B cell (primary cell): Measurements from ENCODE around the gene NPSR1. TPM values are rescaled to one million over a fixed set of nuclear protein-coding genes. Genes with fewer than 3 reads are reported as not detected.

Source experiments
- ATAC-seq: fragments of 200-7000 bp; cut with Tn5 transposase; one replicate; pipeline ENCODE4 v1.10.0; 2021; ENCODE audit warnings: low read depth, mild to moderate bottlenecking, moderate number of reproducible peaks, moderate library complexity
- CTCF ChIA-PET: fragments of 350-600 bp; sonication (Branson Sonifier 250); formaldehyde crosslinking; loops from one replicate; lab custom pipeline; 2021; ENCODE audit warnings: antibody characterized with exemption, inconsistent platforms; lab: Charles Lee
- POLR2A ChIA-PET: fragments of 350-600 bp; sonication (Branson Sonifier 250); formaldehyde crosslinking; loops from one replicate; lab custom pipeline; 2021; ENCODE audit warnings: antibody characterized with exemption; lab: Charles Lee
- DNase-seq: peaks from one replicate; pipeline ENCODE4 v3.0.0; 2013
- H2AFZ ChIP-seq: 2 replicates; pipeline ENCODE4 v1.6.1; 2012; ENCODE audit warnings: mild to moderate bottlenecking, low read depth, low read length; ENCODE audit not compliant: insufficient read depth, poor library complexity, severe bottlenecking
- H3K27ac ChIP-seq, 2 donors: 1 replicate in 1 of 2; 2 replicates in 1 of 2; pipeline ENCODE4 v1.5.1; 2012 to 2013; ENCODE audit warnings: low read length in 2 of 2, mild to moderate bottlenecking in 2 of 2, moderate library complexity in 1 of 2
- H3K27me3 ChIP-seq, 4 experiments: fragments of 200-600 bp in 1 of 4; sonication (generic) in 1 of 4; replicated peaks in 1 of 4; 1 replicate in 2 of 4; 2 replicates in 2 of 4; pipeline versions ENCODE4 v1.6.1 to v1.7.0; 2013 to 2016; ENCODE audit warnings: low read length in 3 of 4, mild to moderate bottlenecking in 2 of 4, mixed read lengths in 1 of 4, moderate library complexity in 1 of 4; ENCODE audit not compliant: insufficient read depth in 4 of 4, control insufficient read depth in 3 of 4; ENCODE audit errors: control extremely low read depth in 1 of 4
- H3K36me3 ChIP-seq, 2 experiments: replicated peaks in 1 of 2; 1 replicate in 1 of 2; 2 replicates in 1 of 2; pipeline versions ENCODE4 v1.6.1 to v1.7.1; 2013; ENCODE audit warnings: low read length in 1 of 2; ENCODE audit not compliant: insufficient read depth in 2 of 2, control insufficient read depth in 1 of 2; ENCODE audit errors: control extremely low read depth in 1 of 2, extremely low read depth in 1 of 2
- H3K4me1 ChIP-seq, 2 donors: fragments of 200-600 bp in 1 of 2; sonication (generic) in 1 of 2; 1 replicate in 1 of 2; 2 replicates in 1 of 2; pipeline versions ENCODE4 v1.5.1 to v1.6.1; 2013 to 2017; ENCODE audit warnings: low read length in 2 of 2; ENCODE audit not compliant: control insufficient read depth in 2 of 2, insufficient read depth in 2 of 2
- H3K4me2 ChIP-seq: replicated peaks from 2 replicates; pipeline ENCODE3; 2012; ENCODE audit warnings: mild to moderate bottlenecking, low read depth, low read length; ENCODE audit not compliant: poor library complexity, severe bottlenecking
- H3K4me3 ChIP-seq, 5 experiments: fragments of 200-600 bp in 1 of 5; sonication (generic) in 1 of 5; 1 replicate in 3 of 5; 2 replicates in 2 of 5; pipeline versions ENCODE4 v1.5.1 to v1.7.0; 2011 to 2016; ENCODE audit warnings: low read length in 4 of 5, mild to moderate bottlenecking in 4 of 5, low read depth in 2 of 5, control low read depth in 1 of 5, moderate library complexity in 1 of 5; ENCODE audit not compliant: insufficient read depth in 1 of 5; ENCODE audit errors: control extremely low read depth in 1 of 5, extremely low read depth in 1 of 5
- H3K79me2 ChIP-seq: fragments of 200-600 bp; sonication (generic); one replicate; pipeline ENCODE4 v1.6.0; 2016; ENCODE audit warnings: low read length; ENCODE audit not compliant: control insufficient read depth, insufficient read depth
- H3K9ac ChIP-seq: fragments of 200-600 bp; sonication (generic); 2 replicates; pipeline ENCODE4 v1.6.1; 2017; ENCODE audit warnings: mild to moderate bottlenecking, low read length, moderate library complexity
- H3K9me3 ChIP-seq, 3 donors: one replicate each; pipeline versions ENCODE4 v1.6.1 to v1.7.1; 2013; ENCODE audit warnings: low read length in 2 of 3; ENCODE audit not compliant: control insufficient read depth in 2 of 3, insufficient read depth in 1 of 3; ENCODE audit errors: control extremely low read depth in 1 of 3
- H4K20me1 ChIP-seq: 2 replicates; pipeline ENCODE4 v1.6.0; 2012; ENCODE audit warnings: mild to moderate bottlenecking, low read length; ENCODE audit not compliant: insufficient read depth, control insufficient read depth, poor library complexity, severe bottlenecking
- H3K27ac Mint-ChIP-seq: one replicate; pipeline ENCODE4 v1.8.0; 2021; ENCODE audit warnings: mixed read lengths
- H3K27me3 Mint-ChIP-seq: one replicate; pipeline ENCODE4 v1.8.0; 2021; ENCODE audit warnings: mixed read lengths
- H3K4me1 Mint-ChIP-seq: one replicate; pipeline ENCODE4 v1.8.0; 2021; ENCODE audit warnings: mixed read lengths
- H3K4me3 Mint-ChIP-seq: one replicate; pipeline ENCODE4 v1.8.0; 2021; ENCODE audit warnings: mixed read lengths
- H3K9me3 Mint-ChIP-seq: one replicate; pipeline ENCODE4 v1.8.0; 2022; ENCODE audit warnings: mixed read lengths; ENCODE audit not compliant: insufficient read depth
- EZH2 ChIP-seq: IDR thresholded peaks from 2 replicates; pipeline ENCODE4 v1.6.1; 2012; ENCODE audit warnings: borderline replicate concordance, low read depth, mild to moderate bottlenecking, moderate library complexity, low read length; ENCODE audit not compliant: insufficient read depth, poor library complexity, severe bottlenecking
- WGBS: methylation state at CpG from one replicate; pipeline ENCODE4 v1.1.5; 2013; ENCODE audit warnings: missing lambda C conversion rate; ENCODE audit not compliant: insufficient coverage; 5-methylcytosine and 5-hydroxymethylcytosine counted together
- intact Hi-C: fragments of 100-400 bp; cut with micrococcal nuclease; formaldehyde crosslinking; loops from one replicate; pipeline ENCODE4 v1.10.0; 2022
- polyA plus RNA-seq: library from polyadenylated mRNA; depleted of rRNA; stranded (reverse); fragments of >200 nt; gene quantifications from 2 replicates; pipeline ENCODE4 v1.2.3, GENCODE V29; 2012
- total RNA-seq, 2 donors: library from RNA; stranded (reverse); fragments of 120-200 nt in 1 of 2; gene quantifications; 1 replicate in 1 of 2; 2 replicates in 1 of 2; pipeline versions ENCODE4 v1.2.3 to v1.2.4, GENCODE V29; 2013 to 2022
- TF ChIP-seq, protein P1 (sequence below): fragments of 200-600 bp; IDR thresholded peaks from one replicate; pipeline ENCODE4 v1.8.0; 2022; ENCODE audit warnings: antibody characterized with exemption, mild to moderate bottlenecking

NPSR1 gene
- total and polyA plus RNA-seq, 2 donors (not counting 1 experiment from before 2014, with no cell fraction given): not detected

- H3K27me3 ChIP-seq: no peaks in the 10 kb centered on the region
- no peak overlapping the region for H3K27ac ChIP-seq
- intact Hi-C loops: no loop called here
- TF ChIP-seq EZH2: no peak
- H2AFZ ChIP-seq: no peak overlapping the region
- DNase-seq (no peak), ATAC-seq (no peak)
- H3K9ac ChIP-seq: no peak overlapping the region
- no peaks in the 10 kb centered on the region for H3K4me1 ChIP-seq
- H3K27me3 Mint-ChIP-seq: no peaks in the 10 kb centered on the region
- no peaks in the 10 kb centered on the region for H4K20me1 ChIP-seq
- no peak overlapping the region for H3K27ac Mint-ChIP-seq
- POLR2A ChIA-PET: no interaction called here
- H3K79me2 ChIP-seq: no peaks in the 10 kb centered on the region
- CTCF ChIA-PET: no interaction called here
- H3K4me3 ChIP-seq: no peak overlapping the region
- no peaks in the 10 kb centered on the region for H3K36me3 ChIP-seq
- no peaks in the 10 kb centered on the region for H3K4me1 Mint-ChIP-seq
- H3K9me3 ChIP-seq: peaks cover 0 to 3% (median 0%) of the 10 kb centered on the region in 3 donors
- H3K4me2 ChIP-seq: no peak overlapping the region
- no peaks in the 10 kb centered on the region for H3K9me3 Mint-ChIP-seq
- no CpG with 5 or more reads among the region's 2 CpGs for WGBS
- H3K4me3 Mint-ChIP-seq: no peak overlapping the region
Observed at GRCh38 chr7:34677491-34677890, 19.5 kb downstream of the NPSR1 start.

GRCh38 chr7:34687529-34687928 is 29.5 kb downstream of the NPSR1 start:
- H3K27ac Mint-ChIP-seq: no peak overlapping the region
- Histone ChIP-seq H3K27me3 (no peaks in the 10 kb centered on the region), H3K27ac (no peak overlapping the region), H3K79me2 (no peaks in the 10 kb centered on the region), H3K4me2 (no peak overlapping the region), H2AFZ (no peak overlapping the region), H3K4me3 (no peak overlapping the region), H3K36me3 (no peaks in the 10 kb centered on the region), H3K4me1 (no peaks in the 10 kb centered on the region), H3K9ac (no peak overlapping the region), H4K20me1 (no peaks in the 10 kb centered on the region), H3K9me3 (peaks cover 0 to 6% (median 0%) of the 10 kb centered on the region in 3 donors)
- H3K27me3 Mint-ChIP-seq: no peaks in the 10 kb centered on the region
- H3K9me3 Mint-ChIP-seq: peaks cover 4% of the 10 kb centered on the region
- no CpG with 5 or more reads among the region's 2 CpGs for WGBS
- ATAC-seq (no peak), DNase-seq (no peak)
- POLR2A ChIA-PET: no interaction called here
- no peaks in the 10 kb centered on the region for H3K4me1 Mint-ChIP-seq
- intact Hi-C loops: no loop called here
- CTCF ChIA-PET: no interaction called here
- no peak overlapping the region for H3K4me3 Mint-ChIP-seq
- TF ChIP-seq, protein P1, sequence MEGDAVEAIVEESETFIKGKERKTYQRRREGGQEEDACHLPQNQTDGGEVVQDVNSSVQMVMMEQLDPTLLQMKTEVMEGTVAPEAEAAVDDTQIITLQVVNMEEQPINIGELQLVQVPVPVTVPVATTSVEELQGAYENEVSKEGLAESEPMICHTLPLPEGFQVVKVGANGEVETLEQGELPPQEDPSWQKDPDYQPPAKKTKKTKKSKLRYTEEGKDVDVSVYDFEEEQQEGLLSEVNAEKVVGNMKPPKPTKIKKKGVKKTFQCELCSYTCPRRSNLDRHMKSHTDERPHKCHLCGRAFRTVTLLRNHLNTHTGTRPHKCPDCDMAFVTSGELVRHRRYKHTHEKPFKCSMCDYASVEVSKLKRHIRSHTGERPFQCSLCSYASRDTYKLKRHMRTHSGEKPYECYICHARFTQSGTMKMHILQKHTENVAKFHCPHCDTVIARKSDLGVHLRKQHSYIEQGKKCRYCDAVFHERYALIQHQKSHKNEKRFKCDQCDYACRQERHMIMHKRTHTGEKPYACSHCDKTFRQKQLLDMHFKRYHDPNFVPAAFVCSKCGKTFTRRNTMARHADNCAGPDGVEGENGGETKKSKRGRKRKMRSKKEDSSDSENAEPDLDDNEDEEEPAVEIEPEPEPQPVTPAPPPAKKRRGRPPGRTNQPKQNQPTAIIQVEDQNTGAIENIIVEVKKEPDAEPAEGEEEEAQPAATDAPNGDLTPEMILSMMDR: no peak
- TF ChIP-seq EZH2: no peak
